ENCODE data around the gene CALM1.

The CALM1 gene

DNA sequence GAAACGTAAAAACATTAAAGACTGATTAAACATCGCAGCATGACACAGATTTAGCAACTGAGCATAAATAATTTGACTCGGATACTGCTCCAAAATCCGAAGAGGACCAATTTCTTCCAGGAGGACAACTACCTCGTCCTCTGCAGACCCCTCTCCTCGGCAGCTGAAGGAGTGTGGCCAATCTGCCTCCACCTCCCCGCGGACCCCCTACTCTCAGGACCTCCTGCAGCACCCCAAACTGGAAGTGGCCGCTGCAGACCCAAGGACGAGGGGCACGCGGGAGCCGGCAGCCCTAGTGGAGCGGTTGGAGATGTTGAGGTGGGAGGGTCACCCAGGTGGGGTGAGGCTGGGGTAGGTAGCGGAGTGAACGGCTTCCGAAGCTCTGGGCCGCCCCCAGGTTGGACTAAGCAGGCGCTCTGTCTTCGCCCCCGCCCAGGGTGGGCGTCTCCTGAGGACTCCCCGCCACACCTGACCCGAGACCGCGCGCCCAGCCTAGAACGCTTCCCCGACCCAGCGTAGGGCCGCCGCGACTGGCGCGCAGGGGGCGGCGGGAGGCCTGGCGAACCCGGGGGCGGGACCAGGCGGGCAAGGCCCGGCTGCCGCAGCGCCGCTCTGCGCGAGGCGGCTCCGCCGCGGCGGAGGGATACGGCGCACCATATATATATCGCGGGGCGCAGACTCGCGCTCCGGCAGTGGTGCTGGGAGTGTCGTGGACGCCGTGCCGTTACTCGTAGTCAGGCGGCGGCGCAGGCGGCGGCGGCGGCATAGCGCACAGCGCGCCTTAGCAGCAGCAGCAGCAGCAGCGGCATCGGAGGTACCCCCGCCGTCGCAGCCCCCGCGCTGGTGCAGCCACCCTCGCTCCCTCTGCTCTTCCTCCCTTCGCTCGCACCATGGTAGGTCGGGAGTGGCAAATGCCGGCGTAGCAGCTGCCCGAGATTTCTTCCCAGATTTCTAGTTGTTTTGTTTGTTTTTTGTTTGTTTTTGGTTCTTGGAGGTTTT, at the start of gene CALM1:
TSS of gene CALM1 (plus strand) at position 689 of the 999 bp plus-strand sequence. CDS start at position 891, 202 bp downstream.
- no peaks in the 10 kb centered on the region for H3K27me3 ChIP-seq (ENCODE audit: control insufficient read depth, low read length)
- peaks cover 35% of the 10 kb centered on the region for H3K36me3 ChIP-seq (ENCODE audit: control insufficient read depth, low read length)
- H3F3A ChIP-seq (ENCODE audit: control insufficient read depth, insufficient read depth): peaks cover 10% of the 10 kb centered on the region
- H3K79me2 ChIP-seq (ENCODE audit: control insufficient read depth, low read length): peaks cover 44% of the 10 kb centered on the region
- peaks cover 22% of the 10 kb centered on the region for H3K4me1 ChIP-seq (ENCODE audit: control insufficient read depth, low read length)
- H3K4me3 ChIP-seq (ENCODE audit: low read length): peak within 1 kb of the TSS; percentile 83
- peak within 1 kb of the TSS; percentile 66 for H3K27ac ChIP-seq (ENCODE audit: low read depth, low read length)
- TF ChIP-seq, protein P1, sequence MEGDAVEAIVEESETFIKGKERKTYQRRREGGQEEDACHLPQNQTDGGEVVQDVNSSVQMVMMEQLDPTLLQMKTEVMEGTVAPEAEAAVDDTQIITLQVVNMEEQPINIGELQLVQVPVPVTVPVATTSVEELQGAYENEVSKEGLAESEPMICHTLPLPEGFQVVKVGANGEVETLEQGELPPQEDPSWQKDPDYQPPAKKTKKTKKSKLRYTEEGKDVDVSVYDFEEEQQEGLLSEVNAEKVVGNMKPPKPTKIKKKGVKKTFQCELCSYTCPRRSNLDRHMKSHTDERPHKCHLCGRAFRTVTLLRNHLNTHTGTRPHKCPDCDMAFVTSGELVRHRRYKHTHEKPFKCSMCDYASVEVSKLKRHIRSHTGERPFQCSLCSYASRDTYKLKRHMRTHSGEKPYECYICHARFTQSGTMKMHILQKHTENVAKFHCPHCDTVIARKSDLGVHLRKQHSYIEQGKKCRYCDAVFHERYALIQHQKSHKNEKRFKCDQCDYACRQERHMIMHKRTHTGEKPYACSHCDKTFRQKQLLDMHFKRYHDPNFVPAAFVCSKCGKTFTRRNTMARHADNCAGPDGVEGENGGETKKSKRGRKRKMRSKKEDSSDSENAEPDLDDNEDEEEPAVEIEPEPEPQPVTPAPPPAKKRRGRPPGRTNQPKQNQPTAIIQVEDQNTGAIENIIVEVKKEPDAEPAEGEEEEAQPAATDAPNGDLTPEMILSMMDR (IDR thresholded peaks at IDR 0.05; ENCODE audit: low read depth, low read length, poor library complexity, severe bottlenecking): no peak
- TF ChIP-seq EZH2phosphoT487 (IDR thresholded peaks at IDR 0.05; ENCODE audit: borderline replicate concordance, low read length): no peak
- H3K9me2 ChIP-seq (replicated peaks; ENCODE audit: control insufficient read depth, low read length): no peaks in the 10 kb centered on the region
- H3K4me2 ChIP-seq (ENCODE audit: low read length): peak within 1 kb of the TSS; percentile 84
- H4K20me1 ChIP-seq (ENCODE audit: control insufficient read depth, insufficient read depth, low read depth, low read length): peaks cover 25% of the 10 kb centered on the region
- H3K9me3 ChIP-seq (ENCODE audit: control insufficient read depth, insufficient read depth, low read length): no peaks in the 10 kb centered on the region

DNA sequence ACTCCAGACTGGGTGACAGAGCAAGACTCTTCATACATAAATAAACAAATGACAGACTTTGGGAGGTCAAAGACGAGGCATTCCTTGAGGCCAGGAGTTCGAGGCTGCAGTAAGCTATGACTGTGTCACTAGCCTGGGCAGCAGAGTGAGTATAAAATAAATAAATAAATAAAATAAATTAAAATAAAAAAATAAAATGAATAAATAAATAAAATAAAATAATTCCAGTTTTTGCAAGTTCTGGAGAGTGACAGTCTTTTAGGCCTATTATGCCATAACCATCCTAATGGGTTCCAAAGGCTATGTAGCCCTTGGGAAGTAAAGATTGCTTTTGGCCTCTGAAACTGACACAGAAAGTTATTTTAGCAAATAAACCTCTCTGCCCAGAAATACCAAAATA, 48.6 kb upstream of the CALM1 start:
- H3K4me2 ChIP-seq (ENCODE audit: low read length): no peak overlapping the region
- no peaks in the 10 kb centered on the region for H3F3A ChIP-seq (ENCODE audit: control insufficient read depth, insufficient read depth)
- TF ChIP-seq, protein P1 (IDR thresholded peaks at IDR 0.05; ENCODE audit: low read depth, low read length, poor library complexity, severe bottlenecking): no peak
- TF ChIP-seq EZH2phosphoT487 (IDR thresholded peaks at IDR 0.05; ENCODE audit: borderline replicate concordance, low read length): no peak
- H3K9me3 ChIP-seq (ENCODE audit: control insufficient read depth, insufficient read depth, low read length): no peaks in the 10 kb centered on the region
- no peaks in the 10 kb centered on the region for H3K9me2 ChIP-seq (replicated peaks; ENCODE audit: control insufficient read depth, low read length)
- H3K4me3 ChIP-seq (ENCODE audit: low read length): no peak overlapping the region
- no peaks in the 10 kb centered on the region for H4K20me1 ChIP-seq (ENCODE audit: control insufficient read depth, insufficient read depth, low read depth, low read length)
- H3K27ac ChIP-seq (ENCODE audit: low read depth, low read length): no peak overlapping the region
- H3K4me1 ChIP-seq (ENCODE audit: control insufficient read depth, low read length): no peaks in the 10 kb centered on the region
- H3K27me3 ChIP-seq (ENCODE audit: control insufficient read depth, low read length): no peaks in the 10 kb centered on the region
- no peaks in the 10 kb centered on the region for H3K36me3 ChIP-seq (ENCODE audit: control insufficient read depth, low read length)
- no peaks in the 10 kb centered on the region for H3K79me2 ChIP-seq (ENCODE audit: control insufficient read depth, low read length)

DNA sequence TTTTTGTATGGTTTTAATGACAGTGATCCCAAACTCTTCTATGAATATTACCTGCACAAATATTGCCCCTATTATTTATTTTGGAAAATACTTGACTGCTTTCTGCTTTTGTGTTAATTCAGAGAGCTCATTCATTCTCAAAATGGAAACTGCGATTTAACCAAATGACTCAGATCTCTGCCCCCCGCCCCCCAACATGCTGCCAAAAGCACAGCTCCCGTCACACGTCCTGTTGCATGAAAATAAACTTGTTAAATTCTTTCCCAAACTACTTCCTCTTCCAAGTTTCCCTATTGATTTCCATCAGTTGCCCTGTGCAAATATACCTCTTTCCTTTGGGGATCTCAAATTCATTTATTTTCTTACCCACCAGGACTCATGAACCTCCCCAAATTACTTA, 47.1 kb upstream of the CALM1 start:
- H3K4me2 ChIP-seq (ENCODE audit: low read length): no peak overlapping the region
- no peaks in the 10 kb centered on the region for H4K20me1 ChIP-seq (ENCODE audit: control insufficient read depth, insufficient read depth, low read depth, low read length)
- no peak overlapping the region for H3K4me3 ChIP-seq (ENCODE audit: low read length)
- H3K79me2 ChIP-seq (ENCODE audit: control insufficient read depth, low read length): no peaks in the 10 kb centered on the region
- H3F3A ChIP-seq (ENCODE audit: control insufficient read depth, insufficient read depth): no peaks in the 10 kb centered on the region
- no peak overlapping the region for H3K27ac ChIP-seq (ENCODE audit: low read depth, low read length)
- H3K4me1 ChIP-seq (ENCODE audit: control insufficient read depth, low read length): no peaks in the 10 kb centered on the region
- H3K9me3 ChIP-seq (ENCODE audit: control insufficient read depth, insufficient read depth, low read length): no peaks in the 10 kb centered on the region
- no peaks in the 10 kb centered on the region for H3K36me3 ChIP-seq (ENCODE audit: control insufficient read depth, low read length)
- no peaks in the 10 kb centered on the region for H3K9me2 ChIP-seq (replicated peaks; ENCODE audit: control insufficient read depth, low read length)
- H3K27me3 ChIP-seq (ENCODE audit: control insufficient read depth, low read length): no peaks in the 10 kb centered on the region
- TF ChIP-seq EZH2phosphoT487 (IDR thresholded peaks at IDR 0.05; ENCODE audit: borderline replicate concordance, low read length): no peak
- TF ChIP-seq, protein P1 (IDR thresholded peaks at IDR 0.05; ENCODE audit: low read depth, low read length, poor library complexity, severe bottlenecking): no peak
